BE2C (cell line): ENCODE measurements around the gene FPGS.

Experiments
- DNase-seq: peaks from one replicate; pipeline ENCODE4 v3.0.0-alpha.2; 2020
- H3K27me3 ChIP-seq: fragments of 250-450 bp; sonication (Bioruptor Pico); 2 replicates; pipeline ENCODE4 v1.5.1; 2020; ENCODE audit warnings: mild to moderate bottlenecking
- H3K36me3 ChIP-seq: fragments of 250-450 bp; sonication (Bioruptor Pico); 2 replicates; pipeline ENCODE4 v1.5.1; 2020; ENCODE audit warnings: mild to moderate bottlenecking
- H3K4me1 ChIP-seq: fragments of 250-450 bp; sonication (Bioruptor Pico); 2 replicates; pipeline ENCODE4 v1.5.1; 2020
- H3K4me3 ChIP-seq: 2 replicates; pipeline ENCODE4 v1.5.1; 2011; ENCODE audit warnings: low read depth, low read length
- H3K9me3 ChIP-seq: fragments of 250-450 bp; sonication (Bioruptor Pico); 2 replicates; pipeline ENCODE4 v1.5.1; 2020
- CTCF ChIP-seq: IDR thresholded peaks from 2 replicates; pipeline ENCODE4 v1.5.1; 2012; ENCODE audit warnings: mild to moderate bottlenecking, low read depth, low read length

Gene FPGS

GRCh38 chr9:127846443-127847177, 43.9 kb downstream of the FPGS start:
- Histone ChIP-seq H3K27me3 (no peaks in the 10 kb centered on the region), H3K4me3 (no peak overlapping the region), H3K36me3 (no peaks in the 10 kb centered on the region), H3K4me1 (peaks cover 8% of the 10 kb centered on the region), H3K9me3 (peaks cover 5% of the 10 kb centered on the region; the same call in 1 of the 2 replicates)
- TF ChIP-seq CTCF: no peak
- DNase-seq: no peak

- TF ChIP-seq CTCF: no peak
- Histone ChIP-seq H3K4me3 (no peak overlapping the region), H3K36me3 (no peaks in the 10 kb centered on the region), H3K9me3 (peaks cover 5% of the 10 kb centered on the region; the same call in 1 of the 2 replicates), H3K27me3 (no peaks in the 10 kb centered on the region), H3K4me1 (peaks cover 8% of the 10 kb centered on the region)
- DNase-seq: no peak
These were observed 44.5 kb downstream of the FPGS start for GRCh38 chr9:127847178-127847510.

GRCh38 chr9:127847833-127848755, 45.4 kb downstream of the FPGS start:
- no peak for TF ChIP-seq CTCF
- peaks cover 5% of the 10 kb centered on the region; the same call in 1 of the 2 replicates for H3K9me3 ChIP-seq
- H3K36me3 ChIP-seq: no peaks in the 10 kb centered on the region
- H3K4me3 ChIP-seq: no peak overlapping the region
- no peak for DNase-seq
- H3K27me3 ChIP-seq: no peaks in the 10 kb centered on the region
- H3K4me1 ChIP-seq: peaks cover 8% of the 10 kb centered on the region

GRCh38 chr9:127848756-127849504, 46.2 kb downstream of the FPGS start:
- Histone ChIP-seq H3K9me3 (peaks cover 5% of the 10 kb centered on the region; the same call in 1 of the 2 replicates), H3K4me3 (no peak overlapping the region), H3K36me3 (no peaks in the 10 kb centered on the region), H3K27me3 (no peaks in the 10 kb centered on the region), H3K4me1 (peaks cover 8% of the 10 kb centered on the region)
- TF ChIP-seq CTCF: no peak
- no peak for DNase-seq

- Histone ChIP-seq H3K4me3 (no peak overlapping the region), H3K4me1 (peaks cover 8% of the 10 kb centered on the region)
- no peak for TF ChIP-seq CTCF
These were observed 47.7 kb downstream of the FPGS start for GRCh38 chr9:127850286-127850830.

More at GRCh38 chr9:127850286-127850830, 47.7 kb downstream of the FPGS start:
- no peaks in the 10 kb centered on the region for H3K36me3 ChIP-seq
- H3K27me3 ChIP-seq: no peaks in the 10 kb centered on the region
- no peak for DNase-seq
- peaks cover 5% of the 10 kb centered on the region; the same call in 1 of the 2 replicates for H3K9me3 ChIP-seq
